ENCODE data around the gene UBA1. TPM values are rescaled to one million over a fixed set of nuclear protein-coding genes. Genes with fewer than 3 reads are reported as not detected.

UBA1 gene
- total RNA-seq, 2 experiments from 2014 or later = 243 to 246 TPM

Other genes with a start within 250 kb of the UBA1 start
- gene RGN, start 115.4 kb upstream of the UBA1 start, total RNA-seq = not detected
- 10 to 100 TPM; 82.9 to 89.8 TPM for gene NDUFB11, start 49.1 kb upstream of the UBA1 start, total RNA-seq
- 10 to 100 TPM; 66.4 to 66.7 TPM for gene RBM10, start 48.6 kb upstream of the UBA1 start, total RNA-seq
- 10 to 100 TPM; 56.1 to 61.3 TPM for gene CDK16, start 24.9 kb downstream of the UBA1 start, total RNA-seq
- gene USP11, start 39.2 kb downstream of the UBA1 start, total RNA-seq = 10 to 100 TPM; 57.1 to 62.0 TPM
- 1 to 10 TPM in 1 of 2 experiments, under 1 TPM in 1; 0.52 to 1.0 TPM for gene ZNF157, start 176.7 kb downstream of the UBA1 start, total RNA-seq